H9 (cell line): Measurements from ENCODE around the gene C19orf33. TPM values are rescaled to one million over a fixed set of nuclear protein-coding genes. Genes with fewer than 3 reads are reported as not detected.

ENCODE experiments used
- DNase-seq: peaks from one replicate; pipeline ENCODE4 v3.0.0-alpha.2; 2017
- H2AFZ ChIP-seq: one replicate; pipeline ENCODE4 v1.6.1; 2013; ENCODE audit warnings: mild to moderate bottlenecking, low read length, control low read depth, moderate library complexity
- H2AK5ac ChIP-seq: 2 replicates; pipeline ENCODE4 v1.6.1; 2013; ENCODE audit warnings: low read length, control low read depth, mixed read lengths; ENCODE audit not compliant: insufficient read length
- H2BK120ac ChIP-seq: one replicate; pipeline ENCODE4 v1.6.1; 2013; ENCODE audit warnings: low read depth, mild to moderate bottlenecking, low read length, control low read depth, inconsistent platforms; ENCODE audit not compliant: poor library complexity, severe bottlenecking
- H2BK12ac ChIP-seq: 2 replicates; pipeline ENCODE4 v1.6.1; 2013; ENCODE audit warnings: low read length, control low read depth, mixed read lengths, low read depth; ENCODE audit not compliant: insufficient read length
- H2BK15ac ChIP-seq: 2 replicates; pipeline ENCODE4 v1.6.1; 2013; ENCODE audit warnings: low read depth, low read length, control low read depth
- H2BK20ac ChIP-seq: one replicate; pipeline ENCODE4 v1.6.1; 2013; ENCODE audit warnings: low read depth, mild to moderate bottlenecking, low read length, control low read depth, inconsistent platforms; ENCODE audit not compliant: poor library complexity, severe bottlenecking
- H2BK5ac ChIP-seq: 2 replicates; pipeline ENCODE4 v1.6.1; 2013; ENCODE audit warnings: low read length, control low read depth, mixed read lengths; ENCODE audit not compliant: insufficient read length
- H3K14ac ChIP-seq: 2 replicates; pipeline ENCODE4 v1.6.1; 2013; ENCODE audit warnings: low read length, control low read depth; ENCODE audit not compliant: insufficient read depth
- H3K18ac ChIP-seq: 2 replicates; pipeline ENCODE4 v1.6.1; 2013; ENCODE audit warnings: low read depth, mild to moderate bottlenecking, mixed read lengths, low read length, control low read depth; ENCODE audit not compliant: insufficient read length
- H3K23ac ChIP-seq: 2 replicates; pipeline ENCODE4 v1.6.1; 2013; ENCODE audit warnings: low read length, control low read depth, mixed read lengths, low read depth; ENCODE audit not compliant: insufficient read length
- H3K23me2 ChIP-seq: 2 replicates; pipeline ENCODE4 v1.6.1; 2013; ENCODE audit warnings: low read depth, mild to moderate bottlenecking, mixed read lengths, low read length, control low read depth; ENCODE audit not compliant: insufficient read length, poor library complexity, severe bottlenecking
- H3K27ac ChIP-seq: 2 replicates; pipeline ENCODE4 v1.5.1; 2013; ENCODE audit warnings: low read length, control low read depth, mixed read lengths, low read depth; ENCODE audit not compliant: insufficient read length
- H3K27me3 ChIP-seq: 2 replicates; pipeline ENCODE4 v1.6.1; 2013; ENCODE audit warnings: low read length, control low read depth, inconsistent platforms; ENCODE audit not compliant: insufficient read depth
- H3K4ac ChIP-seq: 2 replicates; pipeline ENCODE4 v1.6.1; 2013; ENCODE audit warnings: low read depth, mild to moderate bottlenecking, control low read depth, inconsistent platforms, low read length, moderate library complexity
- H3K4me1 ChIP-seq: 2 replicates; pipeline ENCODE4 v1.6.1; 2013; ENCODE audit warnings: low read length, control low read depth, inconsistent platforms; ENCODE audit not compliant: insufficient read depth
- H3K4me2 ChIP-seq: 2 replicates; pipeline ENCODE4 v1.6.1; 2013; ENCODE audit warnings: low read length, control low read depth, mixed read lengths; ENCODE audit not compliant: insufficient read length, insufficient read depth
- H3K56ac ChIP-seq: 2 replicates; pipeline ENCODE4 v1.6.1; 2013; ENCODE audit warnings: low read depth, mild to moderate bottlenecking, mixed read lengths, low read length, control low read depth; ENCODE audit not compliant: insufficient read length
- H3K79me1 ChIP-seq: 2 replicates; pipeline ENCODE4 v1.6.1; 2013; ENCODE audit warnings: low read depth, mild to moderate bottlenecking, moderate library complexity, low read length, control low read depth, inconsistent platforms; ENCODE audit not compliant: insufficient read depth, poor library complexity, severe bottlenecking
- H3K79me2 ChIP-seq: 2 replicates; pipeline ENCODE4 v1.6.1; 2013; ENCODE audit warnings: low read length, control low read depth, inconsistent platforms; ENCODE audit not compliant: insufficient read depth
- H3K9ac ChIP-seq: 2 replicates; pipeline ENCODE4 v1.6.1; 2013; ENCODE audit warnings: low read length, control low read depth, mixed read lengths; ENCODE audit not compliant: insufficient read length; ENCODE audit errors: extremely low read depth
- H3K9me3 ChIP-seq: one replicate; pipeline ENCODE4 v1.6.1; 2013; ENCODE audit warnings: low read depth, low read length, inconsistent platforms; ENCODE audit not compliant: control insufficient read depth
- H3T11ph ChIP-seq: one replicate; pipeline ENCODE4 v1.6.1; 2013; ENCODE audit warnings: mild to moderate bottlenecking, low read length, control low read depth, inconsistent platforms
- H4K20me1 ChIP-seq: one replicate; pipeline ENCODE4 v1.6.1; 2013; ENCODE audit not compliant: control insufficient read depth, insufficient read length, insufficient read depth
- H4K5ac ChIP-seq: 2 replicates; pipeline ENCODE4 v1.6.1; 2013; ENCODE audit warnings: low read depth, mild to moderate bottlenecking, mixed read lengths, low read length, control low read depth; ENCODE audit not compliant: insufficient read length
- H4K8ac ChIP-seq: replicated peaks from 2 replicates; pipeline ENCODE4 v1.6.1; 2013; ENCODE audit warnings: low read length, control low read depth, mixed read lengths, low read depth; ENCODE audit not compliant: insufficient read length
- H4K91ac ChIP-seq: 2 replicates; pipeline ENCODE4 v1.6.1; 2013; ENCODE audit warnings: low read depth, mild to moderate bottlenecking, moderate library complexity, mixed read lengths, low read length, control low read depth; ENCODE audit not compliant: insufficient read length
- H3K27ac Mint-ChIP-seq, 3 experiments: 2 replicates in 2 of 3; 3 replicates in 1 of 3; pipeline ENCODE4 v1.8.0; 2020 to 2021; ENCODE audit warnings: mixed read lengths in 3 of 3, mild to moderate bottlenecking in 1 of 3, moderate library complexity in 1 of 3
- H3K27me3 Mint-ChIP-seq: 2 replicates; pipeline ENCODE4 v1.8.0; 2021; ENCODE audit warnings: low read depth, mild to moderate bottlenecking, moderate library complexity, mixed read lengths
- H3K36me3 Mint-ChIP-seq, 3 experiments: 2 replicates in 2 of 3; 3 replicates in 1 of 3; pipeline ENCODE4 v1.8.0; 2020 to 2021; ENCODE audit warnings: low read depth in 3 of 3, mixed read lengths in 3 of 3; ENCODE audit not compliant: insufficient read depth in 1 of 3
- H3K4me1 Mint-ChIP-seq, 2 experiments: 2 replicates each; pipeline ENCODE4 v1.8.0; 2020; ENCODE audit warnings: mixed read lengths in 2 of 2
- H3K4me3 Mint-ChIP-seq, 2 experiments: 2 replicates in 1 of 2; 3 replicates in 1 of 2; pipeline ENCODE4 v1.8.0; 2020 to 2021; ENCODE audit warnings: mild to moderate bottlenecking in 2 of 2, mixed read lengths in 2 of 2, moderate library complexity in 1 of 2
- H3K9me3 Mint-ChIP-seq, 2 experiments: 2 replicates in 1 of 2; 3 replicates in 1 of 2; pipeline ENCODE4 v1.8.0; 2020; ENCODE audit warnings: mild to moderate bottlenecking in 2 of 2, mixed read lengths in 2 of 2, moderate library complexity in 1 of 2
- WGBS: extraction: QIAGEN DNeasy Blood & Tissue Kit; methylation state at CpG from one replicate; pipeline ENCODE4 v1.1.7; 2013; ENCODE audit warnings: missing lambda C conversion rate, low lambda C conversion rate, mixed read lengths; ENCODE audit not compliant: insufficient read length; ENCODE audit errors: extremely low coverage; 5-methylcytosine and 5-hydroxymethylcytosine counted together
- total RNA-seq: library from RNA; stranded (reverse); gene quantifications from 2 replicates; pipeline ENCODE4 v1.2.1, GENCODE V29; 2021
- TF ChIP-seq, protein P1 (sequence below): fragments of 200-600 bp; sonication (generic); conservative IDR thresholded peaks from 3 replicates; pipeline ENCODE4 v1.8.0; 2021; ENCODE audit warnings: antibody characterized with exemption, mild to moderate bottlenecking

The C19orf33 gene
- total RNA-seq, 1 experiment from 2014 or later = not detected

DNA sequence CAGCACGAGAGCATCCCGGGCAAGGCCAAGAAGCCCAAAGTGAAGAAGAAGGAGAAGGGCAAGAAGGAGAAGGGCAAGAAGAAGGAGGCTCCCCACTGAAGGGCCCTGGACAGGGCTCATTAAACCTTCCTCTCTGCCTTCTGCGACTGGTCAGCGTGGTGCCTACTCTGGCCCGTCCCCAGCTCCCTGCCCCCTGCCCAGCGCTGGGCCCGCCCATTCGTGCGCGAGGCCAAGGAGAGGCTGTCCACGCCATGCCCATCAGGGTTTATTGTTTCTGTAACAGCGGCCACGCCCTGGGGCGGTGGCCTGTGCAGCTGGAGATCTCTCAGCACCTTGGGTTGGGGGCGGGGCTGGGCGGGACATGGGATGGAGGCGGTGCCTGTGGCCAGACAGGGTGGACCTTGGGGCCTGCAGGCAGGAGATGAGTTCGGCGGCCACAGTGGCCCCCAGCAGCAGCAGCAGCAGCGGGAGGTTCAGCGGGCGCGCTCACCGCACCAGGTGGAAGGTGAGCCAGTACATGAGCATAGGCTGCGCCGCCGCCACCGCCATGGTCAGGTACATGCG is 897 bp downstream of the C19orf33 start:
- no peaks in the 10 kb centered on the region for H3K23me2 ChIP-seq

More for the DNA sequence above, 897 bp downstream of the C19orf33 start:
- Histone ChIP-seq H2AK5ac (no peak overlapping the region), H2BK20ac (no peak overlapping the region), H4K91ac (no peak overlapping the region), H2BK5ac (no peak overlapping the region), H3T11ph (no peak overlapping the region), H3K18ac (no peak overlapping the region), H3K27ac (no peak overlapping the region), H2BK12ac (no peak overlapping the region), H3K9ac (no peak overlapping the region), H3K9me3 (no peaks in the 10 kb centered on the region), H2BK120ac (no peak overlapping the region), H3K4ac (no peak overlapping the region), H2AFZ (no peak overlapping the region), H4K20me1 (no peaks in the 10 kb centered on the region), H2BK15ac (no peak overlapping the region), H3K23ac (no peak overlapping the region), H4K5ac (no peak overlapping the region), H3K14ac (peak overlapping the region; percentile 1; the same call in 1 of the 2 replicates), H3K4me1 (no peaks in the 10 kb centered on the region), H3K4me2 (peak overlapping the region; percentile 23), H4K8ac (no peak overlapping the region), H3K79me2 (no peaks in the 10 kb centered on the region), H3K27me3 (no peaks in the 10 kb centered on the region), H3K56ac (no peak overlapping the region), H3K79me1 (no peaks in the 10 kb centered on the region)
- Mint-ChIP-seq H3K9me3 (no peaks in the 10 kb centered on the region), H3K27me3 (no peaks in the 10 kb centered on the region), H3K36me3 (peaks cover 3 to 17% (median 8%) of the 10 kb centered on the region in 3 experiments; a peak in 6 of 7 replicates), H3K27ac (peak overlapping the region in 1 of 3 experiments; percentile 77; a peak in 4 of 7 replicates), H3K4me3 (peak overlapping the region; percentile 36 to 64; a peak in 4 of 5 replicates), H3K4me1 (peaks cover 14 to 16% of the 10 kb centered on the region in 2 experiments; a peak in 3 of 4 replicates)
- DNase-seq = peak; percentile 99
- TF ChIP-seq, protein P1, sequence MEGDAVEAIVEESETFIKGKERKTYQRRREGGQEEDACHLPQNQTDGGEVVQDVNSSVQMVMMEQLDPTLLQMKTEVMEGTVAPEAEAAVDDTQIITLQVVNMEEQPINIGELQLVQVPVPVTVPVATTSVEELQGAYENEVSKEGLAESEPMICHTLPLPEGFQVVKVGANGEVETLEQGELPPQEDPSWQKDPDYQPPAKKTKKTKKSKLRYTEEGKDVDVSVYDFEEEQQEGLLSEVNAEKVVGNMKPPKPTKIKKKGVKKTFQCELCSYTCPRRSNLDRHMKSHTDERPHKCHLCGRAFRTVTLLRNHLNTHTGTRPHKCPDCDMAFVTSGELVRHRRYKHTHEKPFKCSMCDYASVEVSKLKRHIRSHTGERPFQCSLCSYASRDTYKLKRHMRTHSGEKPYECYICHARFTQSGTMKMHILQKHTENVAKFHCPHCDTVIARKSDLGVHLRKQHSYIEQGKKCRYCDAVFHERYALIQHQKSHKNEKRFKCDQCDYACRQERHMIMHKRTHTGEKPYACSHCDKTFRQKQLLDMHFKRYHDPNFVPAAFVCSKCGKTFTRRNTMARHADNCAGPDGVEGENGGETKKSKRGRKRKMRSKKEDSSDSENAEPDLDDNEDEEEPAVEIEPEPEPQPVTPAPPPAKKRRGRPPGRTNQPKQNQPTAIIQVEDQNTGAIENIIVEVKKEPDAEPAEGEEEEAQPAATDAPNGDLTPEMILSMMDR = no peak
- WGBS = no CpG with 5 or more reads among the region's 29 CpGs
